IPS-NIHi7 (cell line): Measurements from ENCODE around the gene LGR6.
"Not testable (repeated sequence)": the region's sequence is repeated elsewhere in the genome, so short reads cannot be mapped to it uniquely, and the experiment has no call there.

ENCODE experiments used
- DNase-seq: peaks from one replicate; pipeline ENCODE4 v3.0.0; 2012; ENCODE audit warnings: mixed read lengths; ENCODE audit errors: extremely low spot score

The LGR6 gene

DNA sequence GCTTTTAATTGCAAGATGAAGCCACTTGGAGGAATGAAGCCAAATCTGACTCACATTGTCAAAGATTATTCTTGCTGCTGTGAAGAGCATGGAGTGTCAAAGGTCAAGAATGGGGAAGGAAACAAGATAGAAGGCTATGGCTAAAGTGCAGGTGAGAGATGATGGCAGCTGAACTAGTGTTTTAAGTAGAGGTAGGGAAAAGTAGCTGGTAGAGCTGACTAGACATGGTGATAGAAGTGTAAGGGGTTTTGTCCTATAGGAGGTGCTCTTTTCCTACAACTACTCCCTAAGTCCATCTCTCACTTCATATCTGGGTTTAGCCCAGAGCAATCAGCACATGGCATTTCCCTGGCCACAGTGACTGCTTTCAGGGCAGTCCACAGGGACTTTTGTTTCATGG lies 136.3 kb downstream of the LGR6 start:
- DNase-seq = no peak

- DNase-seq = no peak
These were observed 140.3 kb downstream of the LGR6 start for GRCh38 chr1:202333861-202334260.

DNA sequence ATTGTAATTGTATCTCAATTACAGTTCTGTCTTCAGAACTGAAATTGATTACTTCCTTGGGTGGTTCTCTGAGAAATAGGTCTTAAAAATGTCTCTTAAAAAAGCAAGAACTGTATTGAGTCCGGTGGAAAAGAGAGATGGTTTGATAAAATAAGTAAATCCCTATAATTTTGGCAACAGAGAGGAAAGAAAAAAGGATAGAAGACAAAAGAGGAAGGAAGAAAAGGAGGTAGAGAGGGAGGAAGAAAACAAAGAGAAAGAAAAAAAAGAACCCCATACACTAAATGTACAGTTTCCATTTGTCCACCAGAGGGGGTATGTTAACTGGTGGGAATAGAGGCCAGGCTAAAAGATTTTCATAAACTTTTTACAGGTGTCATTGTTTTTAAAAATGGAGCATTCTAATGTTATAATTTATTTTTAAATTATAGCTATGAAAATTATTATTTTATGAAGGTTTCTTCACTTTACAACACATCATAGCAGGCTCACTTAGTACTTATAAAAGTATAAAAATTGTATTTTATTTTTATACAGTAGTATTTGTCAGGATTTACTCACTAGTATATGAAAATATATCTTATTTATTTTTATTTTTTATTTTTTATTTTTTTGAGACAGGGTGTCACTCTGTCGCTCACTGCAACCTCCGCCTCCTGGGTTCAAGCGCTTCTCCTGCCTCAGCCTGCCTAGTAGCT lies 150.2 kb downstream of the LGR6 start:
- DNase-seq = no peak

- DNase-seq = no peak
These were observed 154.5 kb downstream of the LGR6 start for GRCh38 chr1:202348005-202348508.

DNA sequence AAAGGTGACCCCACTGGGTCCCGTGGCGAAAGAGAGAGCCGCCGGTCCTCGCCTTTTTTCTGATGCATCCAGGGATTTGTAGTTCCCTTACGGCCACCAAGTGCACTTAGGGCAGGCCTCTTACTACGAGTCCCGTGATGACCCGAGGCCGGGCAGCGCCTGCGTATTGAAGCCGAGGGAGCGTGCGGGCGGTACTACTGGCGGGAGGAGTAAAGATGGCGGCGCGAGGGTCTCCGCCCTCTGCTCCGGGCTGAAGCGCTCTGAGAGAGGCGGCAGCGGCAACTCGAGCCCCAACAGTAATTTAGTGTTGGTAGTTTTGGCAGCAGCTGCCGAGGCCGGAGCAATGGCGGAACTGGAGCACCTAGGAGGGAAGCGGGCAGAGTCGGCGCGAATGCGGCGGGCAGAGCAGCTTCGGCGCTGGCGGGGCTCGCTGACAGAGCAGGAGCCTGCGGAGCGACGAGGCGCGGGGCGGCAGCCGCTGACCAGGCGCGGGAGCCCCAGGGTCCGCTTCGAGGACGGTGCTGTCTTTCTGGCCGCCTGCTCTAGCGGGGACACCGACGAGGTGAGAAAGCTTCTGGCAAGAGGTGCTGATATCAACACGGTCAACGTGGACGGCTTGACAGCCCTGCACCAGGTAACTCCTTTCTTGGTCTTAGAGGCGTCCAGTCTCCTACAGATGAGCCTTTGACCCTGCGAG lies 155.1 kb downstream of the LGR6 start, which contains the start of gene PPP1R12B:
PPP1R12B (plus strand) TSS at position 191 of the 697 bp plus-strand sequence; CDS start at position 344, 153 bp downstream.
- peak; percentile 88 for DNase-seq

GRCh38 chr1:202349206-202349928 lies 155.8 kb downstream of the LGR6 start:
- peak; percentile 16 for DNase-seq

DNA sequence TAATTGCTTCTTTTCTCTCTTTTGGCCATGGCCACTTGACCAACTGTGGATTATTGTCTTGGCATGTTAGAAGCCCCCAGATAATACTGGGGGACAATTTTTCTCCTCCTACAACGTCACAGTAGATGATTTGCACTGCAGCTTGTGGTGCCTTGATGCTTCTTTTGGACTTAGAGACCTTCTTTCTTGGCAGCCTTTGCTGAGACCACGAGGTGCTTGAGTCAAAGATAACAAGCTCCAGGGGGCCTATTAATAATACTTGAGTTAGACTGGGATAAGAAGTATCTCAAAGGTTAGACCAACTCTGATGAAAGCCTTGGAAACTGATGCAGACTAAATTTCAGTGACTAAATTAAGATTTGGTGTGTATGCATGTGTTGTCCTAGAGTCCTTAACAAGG lies 158.1 kb downstream of the LGR6 start:
- no peak for DNase-seq

- not testable (repeated sequence) for DNase-seq
These were observed 159.1 kb downstream of the LGR6 start for GRCh38 chr1:202352583-202353197.

- no peak for DNase-seq
These were observed 162.4 kb downstream of the LGR6 start for GRCh38 chr1:202355944-202356553.

GRCh38 chr1:202357506-202357905 lies 163.9 kb downstream of the LGR6 start:
- no peak for DNase-seq

DNA sequence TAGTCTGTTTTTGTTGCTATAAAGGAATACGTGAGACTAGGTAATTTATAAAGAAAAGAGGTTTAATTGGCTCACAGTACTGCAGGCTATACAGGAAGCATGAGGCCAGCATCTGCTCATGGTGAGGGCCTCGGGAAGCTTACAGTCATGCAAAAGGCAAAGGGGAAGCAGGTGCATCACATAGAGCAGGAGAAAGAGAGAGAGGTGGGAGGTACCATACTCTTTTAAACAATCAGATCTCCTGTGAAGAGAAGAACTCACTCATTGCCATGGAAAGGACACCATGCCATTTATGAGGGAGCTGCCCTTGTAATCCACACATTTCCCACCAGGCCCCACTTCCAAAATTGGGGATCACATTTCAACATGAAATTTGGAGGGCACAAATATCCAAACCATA lies 167.6 kb downstream of the LGR6 start:
- no peak for DNase-seq

- peak; percentile 22 for DNase-seq
These were observed 168.1 kb downstream of the LGR6 start for GRCh38 chr1:202361701-202362100.

DNA sequence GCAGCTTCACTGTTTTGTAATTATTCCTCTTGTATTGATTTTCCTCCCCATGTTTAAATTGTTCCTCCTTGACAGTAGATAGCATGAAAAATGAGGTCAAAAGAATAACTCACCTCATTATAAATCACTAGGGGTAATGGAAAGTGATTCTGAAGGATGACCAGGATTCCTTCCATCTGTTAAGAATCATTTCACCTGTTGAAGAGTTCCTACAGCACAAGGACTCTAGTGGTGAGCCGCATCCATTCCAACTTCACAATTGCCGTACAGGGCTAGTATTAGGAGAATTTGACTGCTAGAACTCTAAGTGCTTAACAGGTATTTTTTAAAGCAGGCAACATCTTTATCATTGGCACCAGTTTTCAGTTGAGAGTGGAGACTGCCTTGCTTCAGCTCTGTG lies 168.6 kb downstream of the LGR6 start:
- no peak for DNase-seq

DNA sequence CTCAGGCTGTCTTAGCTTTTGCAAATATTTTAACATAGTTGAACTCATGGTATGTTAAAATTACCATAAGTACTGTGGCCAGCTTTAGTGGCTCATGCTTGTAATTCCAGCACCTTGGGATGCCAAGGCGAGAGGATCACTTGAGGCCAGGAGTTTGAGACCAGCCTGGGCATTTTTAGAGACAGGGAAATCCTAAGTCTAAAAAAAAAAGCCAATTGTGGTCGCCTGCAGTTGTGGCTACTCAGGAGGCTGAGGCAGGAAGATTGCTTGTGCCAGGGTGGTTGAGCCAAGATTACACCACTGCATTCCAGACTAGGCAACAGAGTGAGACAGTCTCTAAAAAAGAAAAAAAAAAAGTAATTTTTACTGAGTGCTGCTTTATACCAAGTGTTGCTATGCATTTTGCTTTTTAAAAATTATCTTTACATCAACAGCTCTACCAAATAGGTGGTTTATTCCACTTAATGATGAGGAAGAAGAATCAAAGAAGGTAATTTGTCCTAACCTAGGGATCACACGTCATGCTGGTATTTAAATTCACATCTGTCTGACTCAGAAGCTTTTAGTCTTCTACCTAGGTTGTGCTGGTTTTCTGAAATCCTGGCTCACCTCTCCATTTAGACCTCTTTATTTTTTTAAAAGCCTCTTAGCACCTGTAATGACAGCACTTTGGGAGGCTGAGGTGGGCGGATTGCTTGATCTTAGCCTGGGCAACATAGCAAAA lies 171.7 kb downstream of the LGR6 start:
- DNase-seq = no peak

DNA sequence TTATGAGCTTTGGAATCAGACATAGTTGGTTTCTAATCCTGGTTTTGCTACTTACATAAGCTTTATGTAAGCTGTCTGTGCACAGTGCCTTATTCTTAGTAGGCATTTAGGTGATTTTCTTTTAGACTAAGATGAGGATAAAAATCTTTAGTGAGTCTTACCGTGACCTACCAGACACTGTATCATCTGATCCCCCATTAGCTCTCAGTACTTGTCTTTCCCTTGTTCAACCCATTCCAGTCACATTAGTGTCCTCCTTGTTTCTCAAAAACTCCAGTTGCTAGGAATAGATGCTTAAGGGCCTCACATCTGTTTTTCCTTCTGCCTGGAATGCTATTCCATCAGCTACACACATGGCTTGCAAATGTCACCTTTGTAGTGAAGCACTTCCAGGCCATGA lies 173.7 kb downstream of the LGR6 start:
- DNase-seq = no peak
